Measurements from ENCODE around the gene EHD1.

The EHD1 gene

DNA sequence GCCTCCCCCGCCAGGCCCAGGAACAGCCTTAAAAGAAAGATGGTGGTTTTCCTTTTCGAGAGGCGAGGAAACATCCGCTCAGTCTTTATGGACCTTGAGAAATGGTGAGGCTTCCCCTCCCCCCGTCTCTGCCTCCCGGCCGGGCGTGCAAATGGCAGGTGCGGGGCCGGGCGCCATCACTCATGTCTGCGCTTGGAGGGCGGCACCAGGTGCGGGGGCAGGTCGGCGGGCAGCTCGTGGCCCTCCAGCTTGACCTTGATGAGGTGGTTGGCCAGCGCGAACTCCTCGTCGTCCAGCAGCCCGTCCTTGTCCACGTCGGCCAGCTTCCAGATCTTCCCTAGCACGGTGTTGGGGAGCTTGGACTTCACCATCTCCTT is 24.3 kb downstream of the EHD1 start:
- H3K27me3 ChIP-seq (replicated peaks; ENCODE audit: control insufficient read depth, insufficient read depth, low read length) = no peaks in the 10 kb centered on the region
- TF ChIP-seq, protein P1, sequence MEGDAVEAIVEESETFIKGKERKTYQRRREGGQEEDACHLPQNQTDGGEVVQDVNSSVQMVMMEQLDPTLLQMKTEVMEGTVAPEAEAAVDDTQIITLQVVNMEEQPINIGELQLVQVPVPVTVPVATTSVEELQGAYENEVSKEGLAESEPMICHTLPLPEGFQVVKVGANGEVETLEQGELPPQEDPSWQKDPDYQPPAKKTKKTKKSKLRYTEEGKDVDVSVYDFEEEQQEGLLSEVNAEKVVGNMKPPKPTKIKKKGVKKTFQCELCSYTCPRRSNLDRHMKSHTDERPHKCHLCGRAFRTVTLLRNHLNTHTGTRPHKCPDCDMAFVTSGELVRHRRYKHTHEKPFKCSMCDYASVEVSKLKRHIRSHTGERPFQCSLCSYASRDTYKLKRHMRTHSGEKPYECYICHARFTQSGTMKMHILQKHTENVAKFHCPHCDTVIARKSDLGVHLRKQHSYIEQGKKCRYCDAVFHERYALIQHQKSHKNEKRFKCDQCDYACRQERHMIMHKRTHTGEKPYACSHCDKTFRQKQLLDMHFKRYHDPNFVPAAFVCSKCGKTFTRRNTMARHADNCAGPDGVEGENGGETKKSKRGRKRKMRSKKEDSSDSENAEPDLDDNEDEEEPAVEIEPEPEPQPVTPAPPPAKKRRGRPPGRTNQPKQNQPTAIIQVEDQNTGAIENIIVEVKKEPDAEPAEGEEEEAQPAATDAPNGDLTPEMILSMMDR (IDR thresholded peaks at IDR 0.05; ENCODE audit: insufficient read depth, low read length, poor library complexity, severe bottlenecking) = no peak
- no peak for DNase-seq (ENCODE audit: extremely low read depth, insufficient read length)
- H3K4me3 ChIP-seq (replicated peaks; ENCODE audit: low read depth, low read length) = no peak overlapping the region
- peaks cover 50% of the 10 kb centered on the region for H3K36me3 ChIP-seq (ENCODE audit: control insufficient read depth, insufficient read depth, low read length)

DNA sequence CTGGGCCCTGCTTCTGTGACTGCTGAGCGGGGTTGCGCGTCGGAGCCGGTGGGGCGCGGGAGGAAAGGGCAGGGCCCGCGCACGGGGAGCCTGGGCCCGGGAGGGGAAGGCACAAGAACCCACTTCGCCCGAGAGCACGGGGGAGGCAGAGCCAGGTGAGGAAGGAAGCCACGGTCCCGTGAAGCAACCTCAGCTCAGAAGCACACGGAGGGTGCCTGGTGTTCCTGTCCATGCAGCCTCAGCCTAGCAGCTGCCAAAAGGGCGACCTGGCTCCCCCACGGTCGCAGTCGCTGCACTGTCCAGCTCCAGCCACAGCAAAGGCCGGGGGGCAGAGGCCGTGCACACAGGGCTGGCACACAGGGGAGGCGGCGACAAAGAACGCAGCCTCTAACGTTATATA is 24.7 kb downstream of the EHD1 start:
- DNase-seq (ENCODE audit: extremely low read depth, insufficient read length) = no peak
- no peaks in the 10 kb centered on the region for H3K27me3 ChIP-seq (replicated peaks; ENCODE audit: control insufficient read depth, insufficient read depth, low read length)
- H3K36me3 ChIP-seq (ENCODE audit: control insufficient read depth, insufficient read depth, low read length) = peaks cover 48% of the 10 kb centered on the region
- TF ChIP-seq, protein P1 (IDR thresholded peaks at IDR 0.05; ENCODE audit: insufficient read depth, low read length, poor library complexity, severe bottlenecking) = no peak
- H3K4me3 ChIP-seq (replicated peaks; ENCODE audit: low read depth, low read length) = no peak overlapping the region

DNA sequence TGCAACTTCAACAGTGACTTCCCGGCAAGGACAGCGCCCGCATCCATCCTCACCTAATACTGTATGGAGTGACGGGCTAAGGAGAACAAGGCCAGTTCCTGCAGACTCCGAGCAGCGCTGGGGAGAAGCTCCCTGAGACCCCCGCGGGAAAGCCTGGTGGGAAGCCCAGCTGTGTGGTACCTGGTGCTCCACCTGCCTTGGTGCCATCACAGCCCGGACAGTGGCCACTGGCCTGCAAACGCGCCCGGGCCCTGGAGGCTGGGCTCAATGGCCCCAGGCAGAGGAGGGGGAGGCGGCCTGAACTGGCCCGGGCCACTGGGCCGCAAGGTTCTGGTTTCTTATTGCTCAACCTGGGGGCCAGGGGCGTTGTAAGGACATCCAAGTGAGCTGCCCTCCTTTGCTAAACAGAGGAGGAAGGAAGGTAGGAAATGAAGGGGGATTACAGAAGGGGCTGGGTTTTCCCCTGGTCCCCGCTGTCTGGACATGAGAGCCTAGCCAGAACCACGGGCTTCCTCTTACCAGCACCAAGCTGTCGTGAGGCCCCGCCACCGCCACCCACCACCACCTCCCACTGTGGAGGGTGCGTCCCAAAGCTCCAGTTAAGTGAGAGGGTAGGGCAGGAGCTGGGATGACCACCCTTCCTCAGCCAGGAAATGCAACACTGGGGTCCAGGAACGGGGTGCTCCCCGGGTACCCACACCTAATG is 25.5 kb downstream of the EHD1 start:
- Histone ChIP-seq H3K4me3 (replicated peaks; ENCODE audit: low read depth, low read length) (no peak overlapping the region; the same call in 1 of the 2 replicates), H3K27me3 (replicated peaks; ENCODE audit: control insufficient read depth, insufficient read depth, low read length) (no peaks in the 10 kb centered on the region), H3K36me3 (ENCODE audit: control insufficient read depth, insufficient read depth, low read length) (peaks cover 43% of the 10 kb centered on the region)
- no peak for DNase-seq (ENCODE audit: extremely low read depth, insufficient read length)
- TF ChIP-seq, protein P1 (IDR thresholded peaks at IDR 0.05; ENCODE audit: insufficient read depth, low read length, poor library complexity, severe bottlenecking) = no peak

DNA sequence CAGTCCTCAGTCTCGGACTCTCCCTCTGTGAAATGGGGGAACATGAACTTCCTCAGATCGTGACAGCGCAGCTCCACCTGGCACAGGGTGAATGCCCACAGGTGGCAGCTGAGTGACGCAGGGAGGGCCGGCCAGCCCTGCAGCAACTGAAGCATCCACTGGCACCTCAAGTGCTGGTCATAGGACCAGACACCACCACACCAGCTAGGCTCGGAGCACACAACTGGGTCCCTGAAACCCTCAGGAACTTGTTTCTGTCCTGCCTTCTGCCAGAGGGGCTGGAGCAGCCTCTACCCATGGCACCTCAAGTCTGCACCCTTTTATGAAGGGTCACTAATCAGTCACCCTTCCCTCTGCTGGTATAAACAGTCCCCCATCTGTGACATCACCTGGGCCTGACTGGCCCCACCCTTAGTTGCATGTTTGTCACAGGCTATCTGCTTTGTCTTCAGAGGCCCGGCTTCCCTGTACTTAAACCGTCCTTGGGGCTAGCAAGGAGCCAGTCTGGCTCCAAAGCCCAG is 26.5 kb downstream of the EHD1 start:
- H3K36me3 ChIP-seq (ENCODE audit: control insufficient read depth, insufficient read depth, low read length) = peaks cover 37% of the 10 kb centered on the region
- TF ChIP-seq, protein P1 (IDR thresholded peaks at IDR 0.05; ENCODE audit: insufficient read depth, low read length, poor library complexity, severe bottlenecking) = no peak
- DNase-seq (ENCODE audit: extremely low read depth, insufficient read length) = peak; percentile 70
- no peaks in the 10 kb centered on the region for H3K27me3 ChIP-seq (replicated peaks; ENCODE audit: control insufficient read depth, insufficient read depth, low read length)
- no peak overlapping the region for H3K4me3 ChIP-seq (replicated peaks; ENCODE audit: low read depth, low read length)

DNA sequence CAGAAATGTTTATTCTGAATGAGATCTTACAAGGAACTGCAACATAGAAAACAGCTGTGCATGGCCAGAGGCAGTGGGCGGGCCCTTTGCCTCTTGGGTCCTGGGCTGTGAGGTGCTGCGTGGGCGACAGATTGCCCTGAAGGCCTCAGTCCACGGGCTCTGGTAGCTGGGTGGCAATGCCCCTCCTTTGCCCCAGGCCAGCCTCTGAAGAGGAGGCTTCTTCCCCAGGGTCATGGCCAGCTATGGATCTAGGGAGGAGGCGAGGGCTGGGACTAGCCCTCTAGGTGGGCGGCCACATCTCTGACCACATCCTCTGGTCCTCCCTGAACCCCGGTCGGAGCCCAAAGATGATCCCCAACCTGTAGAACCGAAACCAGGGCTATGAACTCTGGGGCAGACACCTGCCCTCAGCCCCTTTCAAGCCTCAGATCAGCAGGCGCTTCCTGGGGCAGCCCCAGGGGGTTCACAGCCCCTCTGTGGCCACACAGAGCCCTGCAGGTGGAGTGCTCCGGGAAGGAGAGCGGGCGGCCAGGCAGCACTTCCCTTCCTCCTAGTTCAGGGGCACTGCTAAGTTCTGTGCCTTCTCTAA is 27.3 kb downstream of the EHD1 start:
- DNase-seq (ENCODE audit: extremely low read depth, insufficient read length) = peak; percentile 87
- H3K27me3 ChIP-seq (replicated peaks; ENCODE audit: control insufficient read depth, insufficient read depth, low read length) = no peaks in the 10 kb centered on the region
- TF ChIP-seq, protein P1 (IDR thresholded peaks at IDR 0.05; ENCODE audit: insufficient read depth, low read length, poor library complexity, severe bottlenecking) = peak; percentile 29
- no peak overlapping the region for H3K4me3 ChIP-seq (replicated peaks; ENCODE audit: low read depth, low read length)
- H3K36me3 ChIP-seq (ENCODE audit: control insufficient read depth, insufficient read depth, low read length) = peaks cover 30% of the 10 kb centered on the region

Measured in GM06990 (cell line).